HTERT RPE-1 (cell line): ENCODE measurements around the gene PBRM1.

ENCODE experiments used
- in situ Hi-C: fragments of 300-500 bp; cut with MboI; formaldehyde crosslinking; loops from 4 replicates; pipeline ENCODE4 v1.14.3; 2020; ENCODE audit warnings: low sequenced_read_pairs

PBRM1 gene

GRCh38 chr3:52525680-52526561, 159.8 kb downstream of the PBRM1 start:
- in situ Hi-C loops = no loop called here

- in situ Hi-C loops = no loop called here
Observed at GRCh38 chr3:52524752-52525679, 160.7 kb downstream of the PBRM1 start.

- in situ Hi-C loops = no loop called here
Observed at GRCh38 chr3:52524258-52524751, 161.4 kb downstream of the PBRM1 start.

GRCh38 chr3:52523386-52524257, 162.1 kb downstream of the PBRM1 start:
- in situ Hi-C loops = no loop called here

- in situ Hi-C loops = no loop called here
Observed at GRCh38 chr3:52522651-52523251, 163.0 kb downstream of the PBRM1 start.

- in situ Hi-C loops = no loop called here
Observed at GRCh38 chr3:52521881-52522650, 163.6 kb downstream of the PBRM1 start.

GRCh38 chr3:52521488-52521824, 164.3 kb downstream of the PBRM1 start:
- in situ Hi-C loops = no loop called here

GRCh38 chr3:52520716-52521487, 164.8 kb downstream of the PBRM1 start:
- in situ Hi-C loops = no loop called here

GRCh38 chr3:52520141-52520667, 165.5 kb downstream of the PBRM1 start:
- in situ Hi-C loops = no loop called here

GRCh38 chr3:52519445-52520140, 166.1 kb downstream of the PBRM1 start:
- in situ Hi-C loops = no loop called here

- in situ Hi-C loops = no loop called here
Observed at GRCh38 chr3:52518723-52519444, 166.8 kb downstream of the PBRM1 start.

GRCh38 chr3:52517796-52518722, 167.7 kb downstream of the PBRM1 start:
- in situ Hi-C loops = no loop called here

GRCh38 chr3:52516509-52517195, 169.1 kb downstream of the PBRM1 start:
- in situ Hi-C loops = no loop called here

- in situ Hi-C loops = no loop called here
Observed at GRCh38 chr3:52515192-52515591, 170.5 kb downstream of the PBRM1 start.

- in situ Hi-C loops = no loop called here
Observed at GRCh38 chr3:52514576-52514975, 171.1 kb downstream of the PBRM1 start.

- in situ Hi-C loops = no loop called here
Observed at GRCh38 chr3:52513281-52513680, 172.4 kb downstream of the PBRM1 start.
